GM21526 (cell line): ENCODE measurements around the gene CNTNAP2.

ENCODE experiments used
- ATAC-seq: cut with Tn5 transposase; IDR thresholded peaks from one replicate; pipeline ENCODE4 v1.9.1; 2021; ENCODE audit warnings: moderate library complexity; ENCODE audit not compliant: unreplicated experiment, low FRiP score

CNTNAP2 gene

GRCh38 chr7:148185041-148185440 lies 2068.4 kb downstream of the CNTNAP2 start:
- ATAC-seq: no peak

GRCh38 chr7:148187471-148187870 lies 2070.9 kb downstream of the CNTNAP2 start:
- no peak for ATAC-seq

GRCh38 chr7:148191391-148192065 lies 2074.9 kb downstream of the CNTNAP2 start:
- ATAC-seq: no peak

- no peak for ATAC-seq
Measured at GRCh38 chr7:148192491-148192890, 2075.9 kb downstream of the CNTNAP2 start.

- ATAC-seq: no peak
Measured at GRCh38 chr7:148201992-148202391, 2085.4 kb downstream of the CNTNAP2 start.

- no peak for ATAC-seq
Measured at GRCh38 chr7:148204639-148205304, 2088.2 kb downstream of the CNTNAP2 start.

GRCh38 chr7:148209643-148210190 lies 2093.1 kb downstream of the CNTNAP2 start:
- ATAC-seq: no peak

GRCh38 chr7:148210804-148211325 lies 2094.3 kb downstream of the CNTNAP2 start:
- no peak for ATAC-seq

GRCh38 chr7:148211740-148212151 lies 2095.1 kb downstream of the CNTNAP2 start:
- no peak for ATAC-seq

- ATAC-seq: no peak
Measured at GRCh38 chr7:148212731-148213130, 2096.1 kb downstream of the CNTNAP2 start.

- ATAC-seq: no peak
Measured at GRCh38 chr7:148214101-148214500, 2097.5 kb downstream of the CNTNAP2 start.

GRCh38 chr7:148218603-148219002 lies 2102.0 kb downstream of the CNTNAP2 start:
- ATAC-seq: no peak

GRCh38 chr7:148222721-148223120 lies 2106.1 kb downstream of the CNTNAP2 start:
- ATAC-seq: no peak

- ATAC-seq: no peak
Measured at GRCh38 chr7:148223160-148223559, 2106.6 kb downstream of the CNTNAP2 start.

- no peak for ATAC-seq
Measured at GRCh38 chr7:148223738-148224137, 2107.1 kb downstream of the CNTNAP2 start.

GRCh38 chr7:148230296-148230695 lies 2113.7 kb downstream of the CNTNAP2 start:
- no peak for ATAC-seq

GRCh38 chr7:148230883-148231282 lies 2114.3 kb downstream of the CNTNAP2 start:
- ATAC-seq: no peak

GRCh38 chr7:148232784-148233183 lies 2116.2 kb downstream of the CNTNAP2 start:
- ATAC-seq: no peak

GRCh38 chr7:148234715-148235114 lies 2118.1 kb downstream of the CNTNAP2 start:
- ATAC-seq: no peak

- no peak for ATAC-seq
Measured at GRCh38 chr7:148238761-148239325, 2122.2 kb downstream of the CNTNAP2 start.

- no peak for ATAC-seq
Measured at GRCh38 chr7:148241700-148242293, 2125.2 kb downstream of the CNTNAP2 start.
